ENCODE measurements around the gene TMPRSS2. TPM values are rescaled to one million over a fixed set of nuclear protein-coding genes. Genes with fewer than 3 reads are reported as not detected.

The TMPRSS2 gene
- total RNA-seq, 4 donors from 2014 or later = 0.19 to 5.0 (median 0.62) TPM; not detected in 1

- Histone ChIP-seq H3K27ac (no peak overlapping the region), H3K4me3 (no peak overlapping the region), H3K36me3 (peaks cover 0 to 100% of the 10 kb centered on the region in 2 donors), H3K9me3 (peaks cover 0 to 7% (median 0%) of the 10 kb centered on the region in 3 donors), H3K27me3 (no peaks in the 10 kb centered on the region), H3K4me1 (peaks cover 0 to 16% (median 0%) of the 10 kb centered on the region in 3 donors)
- WGBS, 2 donors (ENCODE audit: low coverage in 1 of 2) = 72 to 86% methylated on average over 8 to 9 of the region's 10 CpGs
- ATAC-seq = no peak
- TF ChIP-seq EP300 (IDR thresholded peaks at IDR 0.05) (no peak), CTCF (IDR thresholded peaks at IDR 0.05) (no peak), POLR2AphosphoS5 (IDR thresholded peaks at IDR 0.05) (no peak), POLR2A (IDR thresholded peaks at IDR 0.05) (no peak)
These were observed 75.1 kb downstream of the TMPRSS2 start for GRCh38 chr21:41432562-41433460.

- H3K27me3 ChIP-seq = no peaks in the 10 kb centered on the region
- H3K27ac ChIP-seq = no peak overlapping the region
- TF ChIP-seq POLR2A (IDR thresholded peaks at IDR 0.05) = no peak
- no peak for TF ChIP-seq POLR2AphosphoS5 (IDR thresholded peaks at IDR 0.05)
- TF ChIP-seq CTCF (IDR thresholded peaks at IDR 0.05) = no peak
- TF ChIP-seq EP300 (IDR thresholded peaks at IDR 0.05) = no peak
- ATAC-seq = no peak
- WGBS, 2 donors (ENCODE audit: low coverage in 1 of 2) = 82 to 93% methylated on average over 5 to 6 of the region's 16 CpGs
- H3K4me3 ChIP-seq = no peak overlapping the region
- peaks cover 0 to 7% (median 0%) of the 10 kb centered on the region in 3 donors for H3K9me3 ChIP-seq
- peaks cover 0 to 24% (median 0%) of the 10 kb centered on the region in 3 donors for H3K4me1 ChIP-seq
- peaks cover 0 to 94% of the 10 kb centered on the region in 2 donors for H3K36me3 ChIP-seq
These were observed 76.0 kb downstream of the TMPRSS2 start for GRCh38 chr21:41431788-41432548.

GRCh38 chr21:41429925-41430491 lies 78.0 kb downstream of the TMPRSS2 start:
- no peak for ATAC-seq
- peaks cover 0 to 74% of the 10 kb centered on the region in 2 donors for H3K36me3 ChIP-seq
- no peaks in the 10 kb centered on the region for H3K27me3 ChIP-seq
- no peak for TF ChIP-seq POLR2A (IDR thresholded peaks at IDR 0.05)
- no peak for TF ChIP-seq EP300 (IDR thresholded peaks at IDR 0.05)
- TF ChIP-seq CTCF (IDR thresholded peaks at IDR 0.05) = no peak
- no peak for TF ChIP-seq POLR2AphosphoS5 (IDR thresholded peaks at IDR 0.05)
- H3K4me1 ChIP-seq = peaks cover 0 to 39% (median 0%) of the 10 kb centered on the region in 3 donors
- peaks cover 0 to 5% (median 0%) of the 10 kb centered on the region in 3 donors for H3K9me3 ChIP-seq
- H3K27ac ChIP-seq = no peak overlapping the region
- H3K4me3 ChIP-seq = no peak overlapping the region
- 77 to 86% methylated on average over 3 to 5 of the region's 9 CpGs for WGBS, 2 donors (ENCODE audit: low coverage in 1 of 2)

- 92% methylated on average over 3 of the region's 3 CpGs; no CpG with 5 or more reads in 1 of the 2 donors for WGBS, 2 donors (ENCODE audit: low coverage in 1 of 2)
- peaks cover 0 to 67% of the 10 kb centered on the region in 2 donors for H3K36me3 ChIP-seq
- H3K27ac ChIP-seq = no peak overlapping the region
- TF ChIP-seq CTCF (IDR thresholded peaks at IDR 0.05) (no peak), POLR2AphosphoS5 (IDR thresholded peaks at IDR 0.05) (no peak), EP300 (IDR thresholded peaks at IDR 0.05) (no peak)
- ATAC-seq = no peak
- peaks cover 0 to 39% (median 0%) of the 10 kb centered on the region in 3 donors for H3K4me1 ChIP-seq
- H3K4me3 ChIP-seq = no peak overlapping the region
- H3K9me3 ChIP-seq = no peaks in the 10 kb centered on the region
- H3K27me3 ChIP-seq = no peaks in the 10 kb centered on the region
These were observed 78.7 kb downstream of the TMPRSS2 start for GRCh38 chr21:41429305-41429704.

Data from gastroesophageal sphincter (tissue), 4 donors.